Activated CD8-positive, alpha-beta memory T cell treated with anti-CD3 and anti-CD28 coated beads for 48 hours (primary cell): ENCODE data around the gene MMD.
"Not testable (repeated sequence)": the region's sequence is repeated elsewhere in the genome, so short reads cannot be mapped to it uniquely, and the experiment has no call there.

Source experiments
- DNase-seq, 3 experiments: peaks; one replicate each; pipeline ENCODE4 v3.0.0-alpha.2; 2020; ENCODE audit warnings: low read depth in 2 of 3, low spot score in 2 of 3

The MMD gene

DNA sequence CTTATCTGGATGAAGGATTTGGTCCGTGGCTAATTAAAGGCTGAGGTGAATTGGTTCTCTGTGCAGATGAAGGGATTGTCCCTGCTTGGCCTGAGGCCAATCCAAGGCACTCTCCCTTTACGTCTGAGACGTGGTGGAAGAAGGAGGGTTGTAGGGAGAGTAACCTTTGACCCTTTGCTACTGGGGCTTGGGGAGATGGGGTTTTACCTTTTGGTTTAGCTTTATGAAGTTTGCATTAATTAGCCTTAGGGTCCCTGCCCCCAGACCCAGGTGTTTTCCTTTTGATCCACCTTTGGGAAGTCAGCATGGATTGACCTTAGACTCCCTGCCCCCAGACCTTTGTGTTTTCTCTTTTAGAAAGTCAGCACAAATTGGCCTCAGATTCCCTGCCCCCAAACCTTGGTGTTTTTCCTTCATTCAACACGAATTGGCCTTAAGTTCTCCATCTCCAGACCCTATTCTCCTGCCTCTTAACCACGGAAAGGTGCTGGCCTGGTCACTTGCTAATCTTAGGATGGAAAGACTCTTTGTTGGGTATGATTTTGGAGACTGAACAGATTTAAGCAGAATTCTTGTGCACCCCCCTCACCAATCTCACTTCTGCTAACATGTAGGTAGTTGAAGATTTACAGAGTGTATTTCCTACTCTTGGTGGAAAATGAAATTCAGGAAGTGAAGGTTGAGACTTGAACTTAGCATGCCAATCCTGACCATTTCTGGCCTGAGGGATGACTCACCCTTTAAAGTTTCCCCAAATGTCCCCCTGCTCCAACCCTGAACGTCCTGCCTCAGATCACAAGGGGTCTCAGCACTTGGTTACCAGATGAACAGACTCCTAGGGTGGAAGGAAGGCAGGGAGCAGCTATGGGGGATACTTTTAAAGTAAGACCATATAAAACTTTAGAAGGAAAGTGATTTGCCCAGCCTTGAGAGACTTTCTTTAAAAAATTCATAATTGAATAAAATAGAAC is 23.1 kb upstream of the MMD start:
- DNase-seq: no peak

DNA sequence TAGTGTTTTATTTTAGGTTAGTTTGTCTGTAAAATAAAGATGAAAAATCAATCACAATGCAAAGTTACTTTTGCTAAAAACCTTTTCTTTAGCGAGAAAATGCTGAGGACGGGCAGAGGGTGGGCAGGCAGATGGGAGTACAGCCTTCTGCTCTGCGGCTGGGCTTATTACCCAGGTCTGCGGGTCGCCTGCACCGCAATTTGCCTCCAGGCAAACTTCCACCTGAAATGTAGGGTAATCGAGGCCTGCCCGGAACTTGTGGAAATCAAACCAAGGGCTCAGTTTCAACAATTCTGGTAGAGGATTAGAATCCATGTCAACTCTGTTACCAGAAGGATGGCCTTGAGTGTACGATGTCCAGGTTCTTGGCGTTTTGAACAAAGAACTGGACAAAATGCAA is 22.3 kb upstream of the MMD start:
- DNase-seq: no peak

DNA sequence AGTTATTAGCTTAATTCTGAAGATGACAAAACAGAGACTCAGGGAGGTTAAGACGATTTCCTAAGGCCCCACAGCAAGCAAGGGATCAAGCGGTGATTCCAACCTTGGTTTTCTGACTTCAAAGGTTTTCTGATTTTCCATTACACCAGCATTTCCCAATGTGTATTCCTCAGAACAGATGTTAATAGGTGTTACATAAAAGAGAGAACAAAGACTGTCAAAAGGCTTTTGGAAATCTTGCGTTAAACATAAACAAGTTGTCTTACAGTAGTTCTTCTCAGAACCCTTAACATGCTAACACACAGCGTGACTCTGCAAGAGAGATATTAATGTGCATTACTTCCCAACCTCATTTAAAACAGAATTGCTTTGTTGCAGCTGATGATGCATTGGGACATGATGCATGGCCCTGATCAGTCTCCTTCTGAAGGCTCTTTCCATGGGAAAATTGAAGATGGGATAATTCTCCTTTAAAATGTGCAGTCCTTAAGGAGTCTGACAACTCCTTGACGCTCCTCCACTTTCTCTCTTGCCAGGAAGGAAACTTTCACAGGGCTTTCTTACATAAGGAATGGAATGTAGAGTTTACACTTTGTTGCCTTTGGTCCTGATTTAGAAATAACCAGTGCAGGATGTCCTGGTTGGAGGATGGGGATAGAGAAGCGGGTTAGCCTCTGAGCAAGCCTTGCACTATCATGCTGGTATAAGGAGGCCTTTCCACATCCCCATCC is 21.5 kb upstream of the MMD start:
- DNase-seq: no peak

DNA sequence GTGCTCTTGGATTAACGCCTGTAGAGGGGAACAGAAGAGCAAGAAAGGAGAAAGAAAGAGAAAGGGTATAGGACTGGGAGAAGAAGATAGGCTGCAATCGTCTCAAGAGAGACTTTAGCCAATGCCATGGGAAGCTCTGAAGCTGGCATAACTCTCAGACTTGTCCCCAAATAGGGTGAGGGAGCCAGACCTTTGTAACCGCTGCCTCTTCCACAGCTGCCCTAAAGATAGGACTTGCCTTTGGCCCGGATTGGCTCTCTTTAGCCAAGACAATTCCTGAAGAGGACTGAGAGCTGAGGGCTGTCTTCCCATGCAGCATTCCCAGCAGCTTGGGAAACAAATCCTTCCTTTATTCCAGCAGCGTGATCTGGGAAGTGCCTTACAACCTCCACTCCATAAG is 20.8 kb upstream of the MMD start:
- no peak for DNase-seq

DNA sequence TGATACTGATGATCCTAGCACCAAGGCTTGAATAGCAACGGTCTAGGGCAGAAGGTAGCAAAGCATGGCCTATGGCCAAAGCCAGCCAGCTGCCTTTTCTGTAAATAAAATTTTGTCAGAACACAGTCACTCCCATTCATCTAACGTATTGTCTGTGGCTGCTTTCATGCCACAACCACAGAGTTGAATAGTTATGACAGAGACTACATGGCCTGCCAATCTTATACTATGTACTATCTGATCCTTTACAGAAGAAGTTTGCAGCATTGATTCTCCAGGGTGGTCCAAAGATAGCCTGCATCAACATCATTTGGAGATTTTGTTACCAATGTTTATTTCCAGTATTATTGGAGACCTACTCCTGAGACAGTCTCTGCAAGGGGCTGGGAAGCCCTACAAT is 19.9 kb upstream of the MMD start:
- no peak for DNase-seq

DNA sequence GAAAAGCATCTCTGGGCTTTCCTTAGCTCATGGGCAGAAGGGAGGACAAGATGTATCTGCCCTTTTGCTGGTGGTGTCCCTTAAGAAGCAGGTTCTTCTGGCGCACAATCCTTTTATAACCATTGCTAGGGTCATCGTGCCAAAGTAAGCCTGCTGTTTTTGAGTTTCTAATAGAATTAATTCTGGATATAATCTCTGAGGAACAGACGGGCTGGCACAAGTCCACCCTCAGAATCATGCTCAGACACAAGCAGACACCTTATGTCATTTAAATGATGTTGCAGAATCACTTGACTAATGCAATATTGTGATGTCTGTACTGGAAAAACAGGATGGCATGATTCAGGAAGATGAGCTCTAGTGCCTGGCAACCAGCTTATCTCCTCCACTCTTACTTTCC is 18.8 kb upstream of the MMD start:
- no peak for DNase-seq

DNA sequence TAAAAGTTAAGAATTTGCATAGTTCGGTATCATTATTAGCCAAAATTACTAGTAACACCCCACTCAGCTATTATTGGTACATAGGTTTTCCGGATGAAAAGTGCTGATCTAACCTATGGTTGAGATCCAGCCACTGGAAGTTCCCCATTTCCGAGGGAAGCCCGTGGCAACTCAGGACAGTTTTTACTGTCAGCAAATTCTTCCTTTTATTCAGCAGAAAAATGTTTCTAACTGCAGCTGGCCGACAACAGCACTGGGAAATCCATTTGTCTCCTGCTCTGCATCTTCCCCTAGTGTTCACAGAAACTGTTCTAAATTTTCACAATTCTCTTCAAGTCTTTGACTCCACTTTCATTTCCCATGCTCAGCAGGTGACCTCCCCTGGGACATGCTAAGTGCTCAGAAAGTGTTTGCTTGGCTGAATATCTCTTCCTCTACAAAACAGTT is 15.5 kb upstream of the MMD start:
- no peak for DNase-seq

DNA sequence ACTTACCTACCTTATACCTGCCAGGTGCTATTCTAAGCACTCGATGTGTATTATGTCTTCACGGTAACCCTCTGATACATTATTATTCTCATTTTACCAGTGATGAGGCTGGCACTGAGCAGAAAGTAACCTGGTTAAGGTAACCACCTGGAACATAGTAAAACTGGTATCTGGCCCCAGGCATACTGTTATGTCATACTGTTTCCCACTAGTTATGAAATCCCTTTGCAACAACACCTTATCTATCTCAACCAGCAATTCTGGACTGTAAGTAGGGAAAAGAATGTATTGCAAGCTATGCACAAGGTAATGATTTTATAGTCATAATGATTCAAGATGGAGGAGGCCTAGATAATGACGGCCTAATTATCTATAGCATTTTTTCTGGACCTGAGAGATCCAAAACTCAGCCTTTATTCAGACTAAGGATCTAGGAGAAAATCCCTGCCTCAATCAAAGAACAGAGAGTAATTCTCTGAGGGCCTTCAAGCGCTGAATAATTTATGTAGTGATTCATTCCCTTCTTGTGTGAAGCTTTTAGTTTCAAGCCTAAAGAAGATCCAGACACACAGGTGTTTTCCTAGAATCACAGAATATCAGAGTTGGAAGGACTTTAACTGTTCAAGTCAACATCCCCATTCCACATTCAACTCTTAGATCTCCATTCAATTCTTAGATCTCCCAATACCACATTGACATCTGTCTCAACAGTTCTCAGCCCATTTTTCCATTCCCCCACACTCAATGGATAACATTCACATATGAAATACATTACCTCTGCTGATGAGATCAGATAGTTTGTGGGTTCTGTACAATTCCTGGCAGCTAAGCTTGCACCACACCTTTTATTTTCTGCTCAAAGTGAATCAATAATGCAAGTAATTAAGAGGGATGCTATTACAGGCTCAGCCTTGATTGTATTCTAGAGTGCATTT is 14.9 kb upstream of the MMD start:
- DNase-seq: no peak

DNA sequence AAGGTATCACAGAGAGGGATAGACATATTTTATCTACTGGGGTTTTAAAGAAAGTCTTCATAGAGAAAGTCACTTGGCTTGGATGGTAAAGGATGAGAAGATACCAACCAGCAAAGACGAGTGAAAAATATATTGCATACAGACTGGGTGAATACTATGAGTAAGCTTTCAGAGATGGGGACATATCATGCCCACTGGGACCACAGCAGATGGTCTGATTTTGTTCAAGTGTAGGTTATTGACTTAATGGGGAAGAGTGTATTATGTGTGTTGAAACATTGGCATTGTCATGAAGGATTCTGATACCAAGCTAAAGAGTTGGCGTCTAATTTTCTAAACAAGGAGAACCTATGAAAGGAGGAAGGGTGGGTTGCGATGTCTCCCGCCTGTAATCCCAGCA is 13.8 kb upstream of the MMD start:
- DNase-seq: no peak

DNA sequence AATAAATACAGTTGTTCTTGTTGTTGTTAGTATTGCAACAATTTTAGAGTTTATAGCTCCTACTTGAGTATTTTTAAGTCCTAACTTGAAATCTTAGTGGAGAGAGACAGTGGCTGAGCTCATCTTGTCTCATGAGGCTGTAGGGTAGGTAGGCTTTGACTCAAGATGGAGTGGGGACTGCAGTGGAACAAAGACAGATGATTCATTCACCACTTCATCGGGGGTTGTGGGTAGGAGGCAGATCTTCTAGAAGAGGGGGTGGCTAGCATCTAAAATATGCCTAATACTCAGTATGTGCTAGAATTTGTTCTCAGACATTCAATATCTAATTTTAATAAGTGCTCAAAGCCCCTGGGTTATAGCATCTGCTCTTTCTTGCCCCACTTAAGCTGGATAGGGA is 13.1 kb upstream of the MMD start:
- DNase-seq: no peak

DNA sequence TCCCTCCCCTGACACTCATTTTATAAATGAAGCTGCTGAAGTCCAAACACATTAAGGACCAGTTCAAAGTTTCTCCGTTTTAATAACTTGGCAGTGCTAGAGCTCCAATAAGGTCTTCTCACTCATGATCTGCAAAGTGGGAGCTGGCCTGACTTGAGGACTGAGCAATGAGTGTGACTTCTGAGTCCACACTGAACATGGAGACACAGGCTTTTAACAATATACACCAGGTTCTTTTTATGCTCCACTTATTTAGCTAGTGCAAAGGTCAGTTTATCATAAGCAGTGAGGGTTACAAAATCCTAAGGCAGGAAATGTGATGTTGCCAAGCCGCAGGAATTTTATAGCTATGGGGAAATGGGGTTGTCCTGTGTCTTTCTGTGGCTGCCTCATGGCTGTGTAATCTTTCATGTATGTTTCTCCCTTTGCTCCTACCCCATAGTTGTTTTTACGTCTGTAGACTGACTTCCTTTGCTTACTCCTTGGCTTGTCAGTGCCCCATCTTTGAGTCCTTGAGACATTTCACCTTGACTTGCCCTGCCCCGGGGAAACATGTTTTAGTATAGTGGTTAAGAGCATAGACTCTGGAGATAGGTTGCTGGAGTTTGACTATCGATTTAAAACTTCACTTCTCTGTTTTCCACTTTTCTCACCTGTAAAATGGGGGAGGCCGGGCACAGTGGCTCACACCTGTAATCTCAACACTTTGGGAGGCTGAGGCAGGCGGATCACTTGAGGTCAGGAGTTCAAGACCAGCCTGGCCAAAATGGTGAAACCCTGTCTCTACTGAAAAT is 12.2 kb upstream of the MMD start:
- DNase-seq: no peak

DNA sequence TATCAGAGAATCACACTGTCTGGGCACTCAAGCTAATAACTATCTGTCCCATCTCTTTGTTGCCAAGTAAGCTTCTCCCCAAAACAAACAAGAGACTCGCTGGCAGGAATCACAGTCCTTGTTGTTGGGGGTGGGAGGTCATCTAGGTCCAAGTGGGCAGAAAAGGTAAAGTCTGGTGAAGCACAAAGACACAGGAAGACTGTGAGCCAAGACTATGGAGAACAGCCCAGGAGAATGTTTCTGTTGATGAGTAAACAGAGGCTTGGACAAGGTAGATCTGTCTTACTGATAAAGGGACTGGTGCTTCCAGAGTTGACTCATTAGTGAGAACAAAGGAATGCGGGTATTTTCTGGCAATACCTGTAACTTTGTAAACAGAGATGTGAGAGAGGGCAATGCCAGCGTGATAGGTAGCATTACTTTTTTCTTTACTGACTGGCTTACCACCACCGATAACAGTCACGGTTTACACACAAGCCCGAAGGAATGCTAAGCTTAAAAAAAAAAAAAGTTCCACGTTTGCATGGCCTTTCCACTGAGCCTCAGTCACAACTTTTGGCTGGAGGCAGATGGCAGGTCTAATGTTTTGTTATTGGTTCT is 11.5 kb upstream of the MMD start:
- DNase-seq: no peak

DNA sequence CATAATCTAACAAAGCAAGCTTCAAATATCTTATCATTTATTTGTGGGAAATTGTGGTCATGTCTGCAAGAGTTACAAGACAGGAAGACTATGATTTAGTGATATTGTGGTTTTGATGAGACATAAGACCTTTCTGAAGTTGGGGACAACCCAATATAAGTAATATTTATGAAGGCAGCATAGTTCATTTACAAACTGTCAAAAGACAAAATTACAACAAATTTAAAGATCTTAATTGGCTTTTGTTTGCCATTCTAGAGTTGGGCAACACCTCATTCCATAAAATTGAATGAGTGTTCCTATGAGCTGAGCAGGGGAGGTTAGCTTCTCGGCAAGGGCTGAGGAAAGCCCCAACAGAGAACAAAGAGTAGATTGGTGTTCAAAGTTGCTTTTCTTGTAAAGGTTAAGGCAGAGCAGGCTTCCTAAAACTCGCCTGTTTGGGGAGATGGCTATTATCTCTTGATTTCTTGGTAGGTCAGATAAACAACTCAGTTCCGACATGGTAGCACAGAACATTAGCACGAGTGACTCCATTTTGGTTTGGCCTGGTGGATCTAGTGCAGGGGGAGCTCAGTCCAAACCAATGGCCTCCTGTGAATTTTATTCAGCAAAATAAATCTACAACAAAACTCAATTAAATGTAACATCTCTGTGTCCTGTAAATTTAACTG is 10.9 kb upstream of the MMD start:
- DNase-seq: no peak

DNA sequence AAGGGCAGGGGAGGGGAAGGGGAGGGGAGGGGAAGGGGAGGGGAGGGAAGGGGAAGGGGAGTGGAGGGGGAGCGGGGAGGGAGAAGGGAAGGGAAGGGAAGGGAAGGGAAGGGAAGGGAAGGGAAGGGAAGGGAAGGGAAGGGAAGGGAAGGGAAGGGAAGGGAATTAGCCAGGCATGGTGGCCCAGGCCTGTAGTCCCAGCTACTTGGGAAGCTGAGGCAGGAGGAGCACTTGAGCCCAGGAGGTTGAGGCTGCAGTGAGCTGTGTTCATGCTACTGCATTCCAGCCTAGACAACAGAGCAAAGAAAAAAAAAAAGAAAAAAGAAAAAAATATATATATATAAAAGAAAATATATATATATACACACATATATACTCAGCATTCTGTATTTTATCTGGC is 10.3 kb upstream of the MMD start:
- DNase-seq: not testable (repeated sequence)

DNA sequence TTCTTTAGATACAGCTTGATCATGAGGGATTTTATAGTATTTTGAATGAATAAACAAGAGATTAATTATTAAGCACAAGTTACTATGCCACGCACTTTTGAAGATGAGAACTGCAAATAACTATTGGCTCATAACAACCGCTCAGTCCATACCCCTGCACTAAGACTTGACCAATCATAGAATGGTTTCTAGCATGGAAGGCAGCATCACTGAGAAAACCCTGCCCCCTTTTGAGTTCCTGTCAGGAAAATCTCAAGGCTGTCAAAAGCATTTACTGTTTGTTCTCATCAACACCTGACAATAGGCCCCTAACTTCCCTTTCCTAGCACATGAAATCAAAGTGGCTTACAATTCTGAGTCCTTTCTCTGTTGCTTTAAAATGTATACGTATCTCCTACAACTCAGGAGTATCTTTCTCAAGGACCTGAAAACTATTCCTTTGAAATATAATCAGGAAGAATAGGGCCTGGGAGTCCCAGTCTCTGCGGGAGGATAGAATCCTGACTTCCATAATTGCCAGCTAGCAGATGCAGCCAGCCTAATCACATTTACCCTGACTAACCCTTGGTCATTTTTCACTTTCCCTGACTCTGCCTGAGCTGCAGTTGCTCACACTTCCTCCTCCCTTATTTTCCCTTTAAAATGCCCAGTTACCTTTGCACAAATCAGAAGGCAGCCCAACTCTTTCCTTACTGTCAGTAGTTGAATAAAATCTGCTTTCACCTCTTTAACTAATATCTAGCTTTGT is 9.1 kb upstream of the MMD start:
- no peak for DNase-seq

DNA sequence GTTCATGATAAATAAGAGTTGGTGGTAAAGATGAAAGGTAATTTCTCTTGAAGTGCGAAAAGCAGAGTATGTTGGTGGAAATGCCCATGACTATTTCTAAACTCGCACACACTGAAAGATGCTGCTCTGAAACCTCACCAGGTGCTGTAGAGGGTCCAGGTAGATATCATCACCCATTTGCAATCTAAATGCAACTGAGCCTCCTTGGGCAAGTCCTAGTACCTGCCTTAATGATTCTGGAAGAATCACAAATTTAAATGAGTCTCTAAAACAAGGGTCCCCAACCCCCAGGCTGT is 5.9 kb upstream of the MMD start:
- DNase-seq: no peak

DNA sequence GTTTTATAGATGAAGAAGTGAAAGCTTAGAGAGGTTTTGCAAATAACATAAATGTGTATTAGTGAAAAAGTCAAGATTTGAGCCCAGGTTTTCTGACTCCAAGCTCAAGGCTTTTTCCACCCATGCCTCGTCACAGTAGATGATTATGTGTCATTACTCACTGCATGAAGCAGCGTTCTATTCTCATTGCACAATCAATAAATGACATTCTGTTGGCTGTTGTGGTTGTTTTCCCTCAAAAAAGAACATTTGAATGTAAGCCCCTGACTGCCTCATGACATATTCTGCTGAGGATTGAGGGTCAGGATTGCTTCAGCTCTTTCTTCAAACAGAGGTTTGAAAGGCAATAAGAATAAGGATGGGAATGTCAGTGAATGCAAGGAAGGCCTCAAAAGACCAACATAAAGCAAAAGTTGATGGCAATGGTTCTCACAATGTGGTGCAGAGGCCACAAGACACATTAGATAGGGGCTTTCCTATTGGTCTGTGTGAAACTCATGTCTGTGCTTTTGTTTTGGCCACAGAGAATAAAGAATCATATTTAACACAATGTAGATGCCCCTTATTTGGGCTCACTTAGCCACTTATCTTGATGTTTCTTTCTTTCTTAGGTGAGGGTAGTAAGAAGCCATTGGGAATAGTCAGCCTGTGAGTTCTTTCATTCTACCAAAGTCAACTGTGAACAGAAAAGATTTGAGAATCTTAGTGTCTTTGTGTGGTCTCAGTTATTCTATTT is 5.4 kb upstream of the MMD start:
- DNase-seq: no peak

DNA sequence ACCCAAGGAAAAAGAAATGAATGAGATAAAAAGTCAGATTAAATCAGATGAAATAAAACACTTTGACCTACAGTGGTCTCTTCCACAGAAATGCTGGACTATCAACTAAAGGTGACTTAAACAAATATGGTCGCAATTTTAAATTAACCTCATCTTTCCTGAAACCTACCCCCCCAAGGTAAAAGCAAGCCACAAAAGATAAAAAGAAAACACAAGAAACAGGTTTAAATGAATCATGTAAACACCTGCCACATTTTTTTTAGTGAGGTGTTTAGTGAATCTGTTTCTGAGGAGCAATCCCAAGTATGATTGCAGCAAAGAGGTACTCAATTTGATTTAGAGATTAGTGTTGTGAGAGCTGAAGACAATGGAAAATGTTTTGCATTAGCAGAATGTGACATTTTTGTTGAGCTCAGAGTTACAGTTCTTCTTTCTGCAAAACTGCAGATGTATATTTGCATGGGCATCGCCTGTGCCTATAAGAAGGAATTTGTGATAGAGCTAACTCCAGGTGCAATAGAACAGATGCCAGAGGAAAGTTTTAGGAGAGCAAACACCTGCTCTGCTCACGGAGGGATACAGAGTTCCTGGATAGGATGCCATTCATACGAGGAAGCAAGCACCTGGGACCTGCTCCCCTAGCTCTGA is 3.4 kb upstream of the MMD start:
- DNase-seq: no peak
